WTC11 (cell line): Measurements from ENCODE around the gene ZIC1.

Experiments
- CREB1 ChIP-seq: sonication (generic); formaldehyde crosslinking; IDR thresholded peaks from 2 replicates; pipeline ENCODE4 v1.8.0; 2023; ENCODE audit warnings: mild to moderate bottlenecking, missing genetic modification reagents
- CTCF ChIP-seq: fragments of 200-600 bp; IDR thresholded peaks from 2 replicates; pipeline ENCODE4 v1.8.0; 2022; ENCODE audit warnings: antibody characterized with exemption
- ESRRA ChIP-seq: sonication (generic); formaldehyde crosslinking; IDR thresholded peaks from 2 replicates; pipeline ENCODE4 v1.8.1; 2022; ENCODE audit warnings: mild to moderate bottlenecking, missing genetic modification reagents, borderline replicate concordance
- GTF2I ChIP-seq: fragments of 250-450 bp; sonication (Bioruptor Pico); conservative IDR thresholded peaks from 2 replicates; pipeline ENCODE4 v1.4.0; 2021; ENCODE audit warnings: mild to moderate bottlenecking
- NR2C2 ChIP-seq: sonication (generic); formaldehyde crosslinking; IDR thresholded peaks from 2 replicates; pipeline ENCODE4 v1.8.0; 2022; ENCODE audit warnings: mild to moderate bottlenecking, missing genetic modification reagents
- SP1 ChIP-seq: sonication (generic); formaldehyde crosslinking; conservative IDR thresholded peaks from 2 replicates; pipeline ENCODE4 v1.8.1; 2022; ENCODE audit warnings: missing genetic modification reagents

- TF ChIP-seq CTCF (no peak), GTF2I (CRISPR knock-in tag) (no peak), ESRRA (CRISPR knock-in tag) (no peak), NR2C2 (CRISPR knock-in tag) (no peak), CREB1 (CRISPR knock-in tag) (no peak), SP1 (no peak)
Observed at GRCh38 chr3:147368151-147368550, 41.0 kb upstream of the ZIC1 start.
